D341Med (cell line): ENCODE results near the gene EFCC1.
"Not testable (repeated sequence)": the region's sequence is repeated elsewhere in the genome, so short reads cannot be mapped to it uniquely, and the experiment has no call there.

Source experiments
- DNase-seq: peaks from one replicate; pipeline ENCODE4 v3.0.0; 2012; ENCODE audit warnings: low spot score

EFCC1 gene

DNA sequence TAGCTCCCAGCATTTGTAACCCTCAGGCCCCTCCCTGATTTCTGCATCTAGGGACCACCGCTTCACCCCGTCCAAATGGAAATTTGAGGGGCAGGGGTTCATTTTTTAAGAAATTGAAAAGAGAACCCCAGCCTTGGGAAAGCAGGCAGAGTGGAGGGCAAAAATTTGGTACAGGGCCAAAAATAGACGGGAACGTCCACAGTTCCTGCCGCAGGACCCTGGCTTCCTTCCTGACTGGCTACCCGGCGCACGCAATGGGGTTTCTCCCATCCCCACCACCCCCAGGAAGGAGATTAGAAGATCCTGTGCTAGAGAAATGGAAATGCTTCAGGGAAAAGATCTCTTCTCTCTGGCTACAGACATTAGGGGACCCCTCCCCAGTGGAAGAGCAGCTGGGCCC, 80.4 kb downstream of the EFCC1 start:
- DNase-seq: no peak

DNA sequence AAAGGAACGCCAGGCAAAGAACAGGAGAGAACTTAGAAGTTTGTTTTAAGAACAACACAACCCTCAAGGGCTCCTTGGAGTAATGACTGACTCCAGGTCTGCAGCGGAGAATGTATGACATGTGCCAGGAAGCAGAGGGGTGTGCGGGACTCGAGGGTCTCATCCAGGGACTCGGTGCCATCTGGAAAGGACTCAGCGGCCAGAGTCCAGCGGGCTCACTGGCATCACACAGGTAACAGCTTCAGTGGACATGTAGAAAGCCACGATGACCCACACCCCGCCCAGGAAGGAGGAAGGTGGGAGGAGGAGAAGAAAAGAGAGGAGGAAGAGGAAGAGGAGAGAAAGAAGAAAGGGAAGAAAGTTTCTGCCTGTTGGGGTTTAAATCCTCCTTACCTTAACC, 80.9 kb downstream of the EFCC1 start:
- no peak for DNase-seq

DNA sequence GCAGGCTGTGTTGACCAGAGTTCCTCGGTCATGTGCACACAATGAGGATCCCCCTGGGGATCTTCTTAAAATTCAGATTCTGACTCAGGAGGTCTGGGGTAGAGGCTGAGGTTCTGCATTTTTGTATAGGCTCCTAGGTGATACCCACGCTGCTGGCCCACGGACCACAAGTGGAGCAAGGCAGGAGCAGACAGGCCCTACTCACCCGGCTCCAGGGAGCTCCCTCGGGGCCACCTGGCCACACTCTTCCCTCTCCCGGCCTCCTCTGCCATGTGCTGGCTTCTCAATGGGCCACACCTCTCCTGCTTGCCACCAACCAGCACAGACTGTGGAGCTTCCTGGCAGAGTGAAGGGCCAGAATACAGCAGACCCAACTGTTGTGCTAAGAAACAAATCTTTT, 83.4 kb downstream of the EFCC1 start:
- no peak for DNase-seq

DNA sequence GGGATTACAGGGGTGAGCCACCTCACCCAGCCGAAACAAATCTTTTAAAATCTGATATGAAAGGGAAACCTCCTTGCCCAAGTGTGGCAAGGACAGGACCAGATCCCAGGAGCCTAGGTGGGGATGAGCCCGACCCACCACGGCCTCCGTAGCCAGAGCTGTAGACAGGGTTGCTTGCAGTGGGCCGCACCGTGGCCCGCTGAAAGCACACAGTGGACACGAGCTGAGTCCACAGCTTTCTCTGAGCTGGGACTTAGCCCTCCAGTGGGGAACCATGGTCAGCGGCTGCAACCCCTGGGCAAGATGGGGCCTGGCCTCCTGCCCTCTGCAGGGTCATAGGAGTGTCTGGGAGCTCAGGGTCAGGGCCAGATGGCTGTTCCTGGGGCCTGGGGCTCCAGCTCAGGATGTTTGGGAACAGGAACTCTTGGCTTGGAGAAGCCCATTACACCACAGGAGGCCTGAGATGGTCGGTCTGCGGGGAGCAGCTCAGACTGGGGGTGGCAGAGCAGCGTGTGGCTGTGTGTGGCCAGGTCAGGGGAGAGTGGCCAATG, 84.1 kb downstream of the EFCC1 start:
- no peak for DNase-seq

DNA sequence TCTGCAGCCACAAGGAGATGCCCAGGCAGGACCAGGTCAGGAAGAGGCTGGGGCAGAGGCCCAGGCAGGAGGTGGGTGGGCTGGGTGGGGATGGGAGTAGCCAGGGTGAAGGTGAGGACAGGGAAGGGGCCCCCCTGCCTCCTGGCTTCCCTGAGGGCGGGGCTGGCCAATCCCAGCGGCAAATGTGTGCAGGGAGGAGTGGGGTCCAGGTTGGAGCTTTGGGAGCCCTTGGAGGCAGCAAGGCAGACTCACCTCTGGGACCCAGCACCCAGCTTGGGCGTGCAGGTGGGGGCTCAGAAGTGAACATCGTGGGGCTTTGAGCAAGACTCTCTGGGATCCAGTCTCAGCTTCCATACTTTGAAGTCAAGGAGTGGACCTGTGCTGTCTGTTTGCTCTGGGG, 84.7 kb downstream of the EFCC1 start:
- no peak for DNase-seq

DNA sequence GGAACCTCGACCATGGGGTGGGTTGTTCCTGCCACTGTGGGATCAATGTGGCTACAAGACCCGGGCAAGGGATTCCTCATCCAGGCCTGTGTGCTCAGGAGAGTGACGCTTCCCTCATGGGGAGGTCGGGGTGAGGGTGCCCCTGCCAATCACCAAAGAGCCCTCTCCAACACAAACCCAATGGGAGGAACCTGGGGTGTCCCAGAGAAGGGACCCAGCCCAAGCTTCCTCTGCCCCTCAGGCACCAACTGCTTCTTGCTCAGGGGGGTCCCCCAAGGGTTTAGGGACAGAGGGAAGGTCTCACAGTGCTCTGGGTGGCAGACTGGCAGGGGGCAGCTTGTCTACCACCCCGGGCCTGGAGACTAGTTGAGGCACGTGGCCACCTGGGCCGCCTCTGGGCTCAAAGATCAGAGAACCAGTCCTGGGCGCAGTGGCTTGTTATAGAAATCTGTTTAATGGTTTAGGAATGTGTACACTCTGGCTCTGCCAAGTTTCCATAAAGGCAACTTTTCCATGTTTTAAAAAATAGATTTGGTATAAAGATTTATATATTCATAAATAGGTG, 86.1 kb downstream of the EFCC1 start:
- DNase-seq: no peak

DNA sequence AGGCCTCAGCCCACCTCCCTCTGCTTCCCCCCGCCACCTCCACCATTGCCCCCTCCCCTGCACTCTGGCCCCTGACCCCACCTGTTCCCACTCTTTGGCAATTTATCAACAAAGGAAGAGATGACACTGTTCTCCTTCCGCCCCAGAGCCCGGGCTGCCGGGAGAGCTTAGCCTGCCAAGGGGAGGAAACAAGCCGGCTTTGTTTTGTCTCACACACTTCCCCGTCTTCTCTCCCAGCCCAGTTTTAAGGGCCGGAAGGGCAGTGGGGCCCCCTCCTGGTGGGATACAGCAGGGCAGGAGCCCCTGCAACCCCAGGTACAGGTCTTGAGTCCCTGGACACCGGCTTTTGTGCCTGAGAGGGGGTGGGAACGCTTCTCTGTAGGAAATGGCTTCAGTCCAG, 86.8 kb downstream of the EFCC1 start:
- DNase-seq: not testable (repeated sequence)

DNA sequence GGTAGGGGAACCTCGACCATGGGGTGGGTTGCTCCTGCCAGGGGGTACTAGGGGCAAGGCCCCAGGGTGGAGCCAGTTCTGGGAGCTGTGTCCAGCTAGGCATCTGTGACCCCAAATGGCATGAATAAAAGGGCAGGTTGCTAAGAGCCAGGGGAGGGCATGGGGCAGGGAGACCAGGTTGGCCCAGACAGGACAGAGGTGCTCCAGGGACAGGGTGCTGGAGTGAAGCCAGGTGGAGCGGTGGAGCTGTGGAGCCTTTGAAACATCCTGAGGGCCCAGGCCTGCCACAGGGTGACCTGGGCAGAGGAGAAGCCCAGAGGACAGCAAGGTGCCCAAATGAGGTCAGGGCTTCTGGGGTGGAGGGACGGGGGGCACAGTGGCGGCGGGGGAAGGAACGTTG, 87.2 kb downstream of the EFCC1 start:
- DNase-seq: not testable (repeated sequence)
